IMR-90 (cell line): ENCODE data around the gene EHBP1. TPM values are rescaled to one million over a fixed set of nuclear protein-coding genes. Genes with fewer than 3 reads are reported as not detected.

Experiments used
- ATAC-seq: fragments of 200-7000 bp; cut with Tn5 transposase; 2 replicates; pipeline ENCODE4 v1.9.1; 2020; ENCODE audit warnings: low read depth, mild to moderate bottlenecking, moderate library complexity
- BruUV-seq: library from RNA; stranded (reverse); fragments of 400-500 nt; replicated peaks from 2 replicates; lab custom pipeline; 2021; lab: Mats Ljungman, UMichigan
- CTCF ChIA-PET: fragments of 300-600 bp; formaldehyde crosslinking; extraction: SDS; loops from one replicate; lab custom pipeline; 2021; ENCODE audit warnings: antibody characterized with exemption; lab: Yijun Ruan, JAX
- POLR2A ChIA-PET: fragments of 300-600 bp; sonication (Branson Sonifier 250); formaldehyde crosslinking; loops from one replicate; lab custom pipeline; 2022; ENCODE audit warnings: antibody characterized with exemption; ENCODE audit not compliant: unreplicated experiment; lab: Charles Lee
- DNase-seq: peaks from one replicate; pipeline ENCODE4 v3.0.0; 2013
- H2AFZ ChIP-seq: replicated peaks from 2 replicates; pipeline ENCODE3; 2013; ENCODE audit warnings: low read length, mild to moderate bottlenecking; ENCODE audit not compliant: poor library complexity
- H2AK5ac ChIP-seq: 2 replicates; pipeline ENCODE4 v1.6.1; 2013; ENCODE audit warnings: low read depth, low read length, inconsistent platforms
- H2AK9ac ChIP-seq: replicated peaks from 2 replicates; pipeline ENCODE3; 2013; ENCODE audit warnings: mild to moderate bottlenecking, low read depth, low read length, moderate library complexity; ENCODE audit not compliant: poor library complexity
- H2BK120ac ChIP-seq: 2 replicates; pipeline ENCODE4 v1.6.1; 2013; ENCODE audit warnings: low read depth, low read length, inconsistent platforms
- H2BK15ac ChIP-seq: 3 replicates; pipeline ENCODE4 v1.6.1; 2013; ENCODE audit warnings: low read depth, low read length, inconsistent platforms
- H2BK20ac ChIP-seq: 2 replicates; pipeline ENCODE4 v1.6.1; 2013; ENCODE audit warnings: low read depth, mild to moderate bottlenecking, inconsistent platforms, low read length, moderate library complexity
- H2BK5ac ChIP-seq: 2 replicates; pipeline ENCODE4 v1.6.1; 2013; ENCODE audit warnings: mild to moderate bottlenecking, low read depth, low read length, inconsistent platforms; ENCODE audit not compliant: poor library complexity, severe bottlenecking
- H3K14ac ChIP-seq: replicated peaks from 2 replicates; pipeline ENCODE4 v1.6.1; 2013; ENCODE audit warnings: low read depth, low read length, inconsistent platforms
- H3K18ac ChIP-seq: 2 replicates; pipeline ENCODE4 v1.6.1; 2013; ENCODE audit warnings: low read depth, low read length, control low read depth
- H3K23ac ChIP-seq: 2 replicates; pipeline ENCODE4 v1.6.1; 2013; ENCODE audit warnings: low read depth, low read length, inconsistent platforms
- H3K27ac ChIP-seq: 2 replicates; pipeline ENCODE4 v1.5.1; 2013; ENCODE audit warnings: mild to moderate bottlenecking, control low read depth, low read length; ENCODE audit not compliant: insufficient read depth
- H3K27me3 ChIP-seq: 2 replicates; pipeline ENCODE4 v1.6.1; 2013; ENCODE audit warnings: low read length; ENCODE audit not compliant: control insufficient read depth, insufficient read depth
- H3K36me3 ChIP-seq: 2 replicates; pipeline ENCODE4 v1.6.1; 2013; ENCODE audit warnings: low read length, mixed read lengths; ENCODE audit not compliant: control insufficient read depth, insufficient read depth
- H3K4ac ChIP-seq: 2 replicates; pipeline ENCODE4 v1.6.1; 2013; ENCODE audit warnings: low read depth, low read length, inconsistent platforms
- H3K4me1 ChIP-seq: 2 replicates; pipeline ENCODE4 v1.6.1; 2013; ENCODE audit warnings: low read length, mixed read lengths; ENCODE audit not compliant: control insufficient read depth, insufficient read depth
- H3K4me2 ChIP-seq: 2 replicates; pipeline ENCODE4 v1.6.1; 2013; ENCODE audit warnings: low read depth, mild to moderate bottlenecking, control low read depth, low read length, moderate library complexity
- H3K4me3 ChIP-seq: 2 replicates; pipeline ENCODE4 v1.5.1; 2013; ENCODE audit warnings: low read depth, mild to moderate bottlenecking, control low read depth, low read length, moderate library complexity; ENCODE audit not compliant: insufficient read depth
- H3K56ac ChIP-seq: 2 replicates; pipeline ENCODE4 v1.6.1; 2013; ENCODE audit warnings: low read length, inconsistent platforms; ENCODE audit not compliant: insufficient read depth; ENCODE audit errors: extremely low read depth
- H3K79me1 ChIP-seq, 2 experiments: 2 replicates each; pipeline ENCODE4 v1.6.1; 2013; ENCODE audit warnings: low read length in 2 of 2, inconsistent platforms in 1 of 2, low read depth in 1 of 2
- H3K9ac ChIP-seq: 2 replicates; pipeline ENCODE4 v1.6.1; 2013; ENCODE audit warnings: low read depth, low read length, control low read depth
- H3K9me1 ChIP-seq: 2 replicates; pipeline ENCODE4 v1.6.1; 2013; ENCODE audit warnings: low read length, inconsistent platforms; ENCODE audit not compliant: insufficient read depth
- H3K9me3 ChIP-seq: 2 replicates; pipeline ENCODE4 v1.6.1; 2013; ENCODE audit warnings: low read length; ENCODE audit not compliant: control insufficient read depth, insufficient read depth
- H4K20me1 ChIP-seq: 2 replicates; pipeline ENCODE4 v1.6.1; 2013; ENCODE audit warnings: low read length, inconsistent platforms; ENCODE audit not compliant: insufficient read depth
- H4K5ac ChIP-seq: 2 replicates; pipeline ENCODE4 v1.6.1; 2013; ENCODE audit warnings: mild to moderate bottlenecking, low read depth, low read length, control low read depth
- H4K8ac ChIP-seq, 2 experiments: 2 replicates each; pipeline ENCODE4 v1.6.1; 2013; ENCODE audit warnings: low read depth in 2 of 2, low read length in 2 of 2, control low read depth in 1 of 2, inconsistent platforms in 1 of 2
- H4K91ac ChIP-seq: 2 replicates; pipeline ENCODE4 v1.6.1; 2013; ENCODE audit warnings: low read depth, low read length, inconsistent platforms; ENCODE audit not compliant: insufficient read depth
- CTCF ChIP-seq: conservative IDR thresholded peaks from 2 replicates; pipeline ENCODE4 v1.5.1; 2012; ENCODE audit warnings: mild to moderate bottlenecking, low read depth, low read length, improper control_type of control experiment
- MAZ ChIP-seq: IDR thresholded peaks from 2 replicates; pipeline ENCODE4 v1.6.1; 2012; ENCODE audit warnings: low read depth, mild to moderate bottlenecking, low read length, improper control_type of control experiment, moderate library complexity, borderline replicate concordance
- POLR2A ChIP-seq: IDR thresholded peaks from 2 replicates; pipeline ENCODE4 v1.6.1; 2012; ENCODE audit warnings: mild to moderate bottlenecking, low read depth, low read length
- RFX5 ChIP-seq: IDR thresholded peaks from 2 replicates; pipeline ENCODE4 v1.8.0; 2012; ENCODE audit warnings: low read depth, mild to moderate bottlenecking, low read length, moderate library complexity
- WGBS, 2 experiments: methylation state at CpG; one replicate each; pipeline versions ENCODE4 v1.1.5 to v1.1.7; 2013; ENCODE audit warnings: missing lambda C conversion rate in 2 of 2; ENCODE audit not compliant: insufficient read length in 1 of 2; ENCODE audit errors: extremely low coverage in 2 of 2; 5-methylcytosine and 5-hydroxymethylcytosine counted together
- dilution Hi-C: fragments of 300-500 bp; cut with HindIII; formaldehyde crosslinking; loops from one replicate; pipeline ENCODE4 v1.14.3; 2018; ENCODE audit warnings: low sequenced_read_pairs; ENCODE audit not compliant: unreplicated experiment
- in situ Hi-C: fragments of 300-500 bp; cut with MboI; formaldehyde crosslinking; loops from 3 replicates; pipeline ENCODE4 v1.14.3; 2019; ENCODE audit warnings: low sequenced_read_pairs, inconsistent platforms, mixed read lengths
- intact Hi-C: fragments of 100-400 bp; cut with micrococcal nuclease; formaldehyde crosslinking; loops from 2 replicates; pipeline ENCODE4 v1.10.0; 2022
- polyA plus RNA-seq, 3 experiments: library from polyadenylated mRNA; depleted of rRNA; stranded (reverse); fragments of >200 nt; gene quantifications; 2 replicates each; pipeline ENCODE4 v1.2.3, GENCODE V29; 2012; ENCODE audit warnings: low replicate concordance in 1 of 3
- total RNA-seq: library from RNA; depleted of rRNA; stranded (reverse); fragments of >200 nt; gene quantifications from 2 replicates; pipeline ENCODE4 v1.2.3, GENCODE V29; 2012

Gene EHBP1
- total and polyA plus RNA-seq, 2 of the 4 experiments (the other 2 are of a cell fraction) = 28.3 to 44.4 TPM

DNA sequence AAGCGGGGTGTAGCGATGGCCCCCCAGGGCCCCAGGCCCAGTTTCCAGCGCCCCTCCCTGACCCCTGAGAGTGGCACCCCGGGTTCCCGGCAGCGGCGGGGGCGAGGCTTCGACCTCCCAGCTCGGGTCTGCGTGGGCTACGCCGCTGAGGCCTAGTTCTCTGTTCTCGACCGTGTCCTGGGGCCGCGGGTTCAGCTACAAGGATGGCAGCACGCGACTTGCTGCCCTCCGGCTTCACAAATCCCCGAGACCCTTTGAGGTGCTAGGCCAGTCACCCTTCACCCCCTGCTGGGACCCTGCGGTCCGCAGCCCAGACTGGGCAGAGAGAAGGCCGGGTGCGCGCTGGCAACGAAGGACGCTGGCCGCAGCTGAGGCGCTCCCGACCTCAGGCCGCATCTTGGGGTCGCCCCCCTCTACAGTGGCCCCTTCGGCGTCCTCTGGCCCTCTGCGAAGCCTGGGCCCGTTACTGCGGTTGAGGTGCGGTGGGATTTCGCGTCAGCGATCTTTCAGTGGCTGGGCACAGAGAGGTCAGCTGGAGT lies 346.4 kb downstream of the EHBP1 start:
- Histone ChIP-seq H2AK9ac (no peak overlapping the region), H2BK20ac (no peak overlapping the region), H2BK5ac (no peak overlapping the region), H3K9me1 (peaks cover 3% of the 10 kb centered on the region; the same call in 1 of the 2 replicates), H3K79me1 (no peaks in the 10 kb centered on the region), H3K23ac (no peak overlapping the region), H3K9ac (no peak overlapping the region), H3K14ac (no peak overlapping the region), H3K18ac (no peak overlapping the region), H2AFZ (no peak overlapping the region), H4K5ac (no peak overlapping the region), H3K36me3 (peaks cover 4% of the 10 kb centered on the region; the same call in 1 of the 2 replicates), H2AK5ac (no peak overlapping the region), H3K4me1 (peaks cover 7% of the 10 kb centered on the region), H4K8ac (no peak overlapping the region), H3K56ac (no peak overlapping the region), H3K4me3 (no peak overlapping the region), H3K4me2 (no peak overlapping the region), H4K91ac (no peak overlapping the region), H3K9me3 (peaks cover 43% of the 10 kb centered on the region), H3K27ac (no peak overlapping the region), H4K20me1 (peaks cover 13% of the 10 kb centered on the region; the same call in 1 of the 2 replicates), H3K4ac (no peak overlapping the region), H2BK15ac (no peak overlapping the region), H2BK120ac (no peak overlapping the region), H3K27me3 (peaks cover 90% of the 10 kb centered on the region)
- POLR2A ChIA-PET = no interaction called here
- dilution Hi-C loops (no loop called here), intact Hi-C loops (no loop called here), in situ Hi-C loops (no loop called here)
- CTCF ChIA-PET = no interaction called here
- WGBS, 2 experiments = 71% methylated on average over 12 of the region's 42 CpGs; no CpG with 5 or more reads in 1 of the 2 experiments
- BruUV-seq = no TSS peak
- no peak for ATAC-seq
- TF ChIP-seq RFX5 = no peak
- TF ChIP-seq CTCF = no peak
- TF ChIP-seq MAZ = no peak
- no peak for TF ChIP-seq POLR2A
- no peak for DNase-seq
